ENCODE results near the gene CPEB3.

- TF ChIP-seq CTCF (IDR thresholded peaks at IDR 0.05; ENCODE audit: borderline replicate concordance, extremely low read depth, low read length, poor library complexity, severe bottlenecking) (no peak), EZH2 (IDR thresholded peaks at IDR 0.05; ENCODE audit: borderline replicate concordance, low read depth, low read length, severe bottlenecking) (no peak)
These were observed 27.5 kb downstream of the CPEB3 start for GRCh38 chr10:92263396-92263795.
